PC-9 (cell line): Measurements from ENCODE around the gene GLP2R.

Source experiments
- EZH2 ChIP-seq: fragments of 200-600 bp; sonication (generic); IDR thresholded peaks from 2 replicates; pipeline ENCODE4 v1.8.0; 2017; ENCODE audit warnings: antibody characterized with exemption, low read depth
- TF ChIP-seq, protein P1 (sequence below): fragments of 200-600 bp; sonication (generic); conservative IDR thresholded peaks from 2 replicates; pipeline ENCODE4 v1.6.1; 2017; ENCODE audit warnings: mixed run types, antibody characterized with exemption, mild to moderate bottlenecking, moderate library complexity

- TF ChIP-seq, protein P1, sequence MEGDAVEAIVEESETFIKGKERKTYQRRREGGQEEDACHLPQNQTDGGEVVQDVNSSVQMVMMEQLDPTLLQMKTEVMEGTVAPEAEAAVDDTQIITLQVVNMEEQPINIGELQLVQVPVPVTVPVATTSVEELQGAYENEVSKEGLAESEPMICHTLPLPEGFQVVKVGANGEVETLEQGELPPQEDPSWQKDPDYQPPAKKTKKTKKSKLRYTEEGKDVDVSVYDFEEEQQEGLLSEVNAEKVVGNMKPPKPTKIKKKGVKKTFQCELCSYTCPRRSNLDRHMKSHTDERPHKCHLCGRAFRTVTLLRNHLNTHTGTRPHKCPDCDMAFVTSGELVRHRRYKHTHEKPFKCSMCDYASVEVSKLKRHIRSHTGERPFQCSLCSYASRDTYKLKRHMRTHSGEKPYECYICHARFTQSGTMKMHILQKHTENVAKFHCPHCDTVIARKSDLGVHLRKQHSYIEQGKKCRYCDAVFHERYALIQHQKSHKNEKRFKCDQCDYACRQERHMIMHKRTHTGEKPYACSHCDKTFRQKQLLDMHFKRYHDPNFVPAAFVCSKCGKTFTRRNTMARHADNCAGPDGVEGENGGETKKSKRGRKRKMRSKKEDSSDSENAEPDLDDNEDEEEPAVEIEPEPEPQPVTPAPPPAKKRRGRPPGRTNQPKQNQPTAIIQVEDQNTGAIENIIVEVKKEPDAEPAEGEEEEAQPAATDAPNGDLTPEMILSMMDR: no peak
- TF ChIP-seq EZH2: no peak
Measured at GRCh38 chr17:9902120-9902519, 76.4 kb downstream of the GLP2R start.
